GM19372 (cell line): ENCODE measurements around the gene RTL9.
"Not testable (repeated sequence)": the region's sequence is repeated elsewhere in the genome, so short reads cannot be mapped to it uniquely, and the experiment has no call there.

Experiments
- ATAC-seq: cut with Tn5 transposase; IDR thresholded peaks from one replicate; pipeline ENCODE4 v1.9.1; 2021; ENCODE audit warnings: mild to moderate bottlenecking, low read depth, moderate library complexity; ENCODE audit not compliant: unreplicated experiment

The RTL9 gene

GRCh38 chrX:110358548-110358947, at the start of gene RTL9:
Gene RTL9, plus strand, starts transcription at chrX:110358848. Its CDS starts 91,770 bp downstream, at chrX:110450618.
- ATAC-seq, result no peak

- ATAC-seq, result peak; percentile 12
These were observed 48.5 kb upstream of the RTL9 start for GRCh38 chrX:110310000-110310790.

DNA sequence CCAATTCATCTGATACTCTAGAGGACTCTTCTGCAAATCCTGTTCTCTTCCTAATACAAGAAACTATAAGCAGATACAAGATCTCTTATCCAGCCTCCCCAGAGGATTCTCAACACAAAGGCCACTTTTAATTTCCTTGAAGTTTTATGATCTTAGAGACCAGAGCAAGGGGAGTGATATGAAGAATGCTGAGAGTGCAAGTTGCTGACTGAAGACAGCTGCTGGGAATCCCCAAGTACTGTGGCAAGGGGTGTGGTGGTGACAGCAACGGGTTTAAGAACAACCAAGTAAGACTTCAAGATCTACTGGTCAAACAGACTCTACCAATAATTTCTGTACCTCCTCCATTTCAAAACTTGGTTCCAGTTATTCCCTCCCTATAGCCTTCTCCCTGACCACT, 47.8 kb upstream of the RTL9 start:
- peak; percentile 92 for ATAC-seq

DNA sequence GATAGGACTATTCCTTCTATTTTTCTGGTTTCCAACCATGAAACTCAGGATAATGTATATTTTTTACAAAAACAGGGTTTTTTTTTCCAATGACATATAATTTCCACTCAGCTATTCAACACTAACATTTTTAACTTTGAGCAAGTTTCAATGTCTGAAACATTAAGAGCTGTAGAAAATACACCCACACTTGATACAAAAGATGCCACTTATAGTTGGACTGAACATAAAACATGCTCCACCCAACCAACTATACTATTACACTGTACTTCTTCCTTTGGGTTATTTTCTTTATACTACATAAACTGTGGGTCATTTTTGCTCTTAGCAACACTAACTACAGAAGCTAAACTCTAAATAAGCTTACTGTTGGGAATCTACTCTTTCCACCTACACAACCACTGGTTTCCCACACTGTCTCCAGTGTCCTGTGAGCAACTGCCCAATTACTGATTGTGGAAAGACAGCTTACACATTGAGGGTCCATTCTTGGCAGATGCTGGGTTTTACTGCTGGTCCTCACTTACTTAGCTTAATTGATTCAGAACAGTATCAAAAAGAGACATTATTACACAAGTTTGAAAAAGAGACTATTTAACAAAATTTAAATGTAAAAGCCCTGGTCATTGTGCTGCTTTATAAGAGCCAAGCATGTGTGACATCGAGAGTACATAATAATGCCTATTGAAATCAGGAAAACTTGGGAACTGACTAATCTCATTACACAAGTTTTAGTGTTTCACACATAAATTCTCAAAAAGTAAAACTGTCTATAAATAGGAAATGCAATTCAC, 47.0 kb upstream of the RTL9 start:
- no peak for ATAC-seq

GRCh38 chrX:110315551-110315950, 43.1 kb upstream of the RTL9 start:
- no peak for ATAC-seq

- no peak for ATAC-seq
These were observed 42.1 kb upstream of the RTL9 start for GRCh38 chrX:110316351-110317060.

DNA sequence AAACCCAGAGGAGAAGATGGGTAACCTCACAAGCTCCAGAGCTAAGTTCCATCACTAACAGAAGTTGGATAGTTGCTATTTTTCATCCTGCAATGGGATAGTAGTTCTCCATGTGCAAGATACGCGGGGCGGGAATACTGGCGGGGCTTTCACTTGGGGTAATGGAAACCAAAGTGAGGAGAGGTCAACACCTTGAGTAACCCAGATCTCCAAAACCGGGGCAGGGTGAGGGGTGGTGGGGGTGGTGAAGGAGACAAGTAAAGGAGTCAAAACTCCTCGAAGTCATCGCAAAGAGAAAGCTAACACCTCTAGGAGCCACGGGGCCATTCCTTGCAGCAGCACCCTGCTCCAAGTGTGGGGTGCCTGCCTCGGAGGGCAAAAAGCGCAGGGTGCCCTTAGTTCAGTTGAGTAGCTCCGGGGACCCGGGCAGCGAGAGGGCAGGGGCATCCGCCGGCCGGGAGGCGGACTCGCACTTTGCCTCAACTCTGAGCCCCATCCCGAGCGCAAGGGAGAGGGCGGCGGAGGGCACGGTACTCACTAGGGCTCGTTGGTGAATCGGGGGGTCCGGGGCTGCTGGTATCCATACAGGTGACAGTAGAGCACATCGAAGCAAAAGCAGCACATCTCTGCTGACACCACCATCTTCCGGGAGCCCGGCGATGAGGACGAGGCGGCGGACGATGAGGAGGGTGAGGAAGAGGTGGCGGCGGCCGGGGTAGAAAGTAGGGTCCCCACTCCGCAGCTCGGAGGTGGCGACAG, 41.4 kb upstream of the RTL9 start:
- peak; percentile 12 for ATAC-seq

DNA sequence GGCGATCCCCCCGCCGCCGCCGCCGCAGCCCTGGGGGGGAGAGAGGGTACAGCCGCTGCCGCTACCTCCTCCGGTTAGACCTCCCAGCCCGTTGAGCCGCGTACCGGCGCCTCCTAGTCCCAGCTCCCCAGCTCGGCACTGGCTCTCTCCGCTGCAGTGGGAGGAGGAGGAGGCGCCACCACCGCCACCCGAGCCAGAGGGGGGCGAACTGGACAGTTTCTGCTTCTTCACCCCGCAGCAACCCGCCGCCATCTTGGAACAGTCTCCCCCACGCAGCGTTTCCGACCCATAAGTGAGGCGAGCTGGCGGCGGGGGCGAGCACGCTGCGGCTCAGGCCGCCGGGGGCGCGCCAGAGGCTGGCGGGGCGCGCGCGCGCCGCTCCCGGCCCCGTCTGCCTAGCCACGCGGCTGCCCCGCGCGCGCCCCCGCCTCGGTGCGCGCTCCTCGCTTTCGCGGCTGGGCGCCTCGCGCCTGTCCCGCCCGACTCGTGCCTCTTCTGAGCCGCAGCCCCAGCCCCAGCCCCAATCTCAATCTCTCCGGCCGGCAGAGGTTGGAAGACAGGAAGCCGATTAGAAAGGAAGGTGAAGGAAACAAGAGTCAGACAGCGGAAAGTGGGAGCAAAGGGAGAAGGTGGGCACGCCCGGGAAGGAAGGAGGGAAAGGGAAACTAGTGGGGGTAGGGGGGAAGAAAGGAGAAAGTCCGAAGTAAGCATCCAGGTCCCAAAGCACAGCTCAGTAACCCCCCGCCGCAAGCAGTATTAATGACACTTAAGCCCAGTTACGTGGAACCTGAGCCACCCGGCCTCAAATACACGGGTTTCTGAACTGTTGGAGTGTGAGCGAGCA, 40.6 kb upstream of the RTL9 start, which contains the start of gene AMMECR1:
Gene AMMECR1 (minus strand): TSS at position 266 of the 844 bp plus-strand sequence. CDS start 14 bp downstream, at position 252.
- peak; percentile 68 for ATAC-seq

DNA sequence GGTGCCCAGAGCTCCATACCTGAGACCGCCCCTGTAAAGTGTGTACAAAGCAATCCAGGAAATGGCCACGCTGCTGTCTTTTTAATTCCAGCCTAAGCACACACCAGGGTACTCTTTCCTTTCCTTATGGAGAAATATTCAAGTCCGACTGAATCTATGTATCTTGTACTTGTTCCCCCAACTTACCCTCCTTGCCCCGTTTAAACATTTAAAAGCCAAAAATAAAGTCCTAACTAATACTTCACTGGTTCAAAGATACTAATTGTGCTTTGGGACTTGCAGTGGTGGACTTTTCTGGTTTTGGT, 40.0 kb upstream of the RTL9 start:
- no peak for ATAC-seq

- no peak for ATAC-seq
These were observed 38.2 kb upstream of the RTL9 start for GRCh38 chrX:110320381-110320987.

DNA sequence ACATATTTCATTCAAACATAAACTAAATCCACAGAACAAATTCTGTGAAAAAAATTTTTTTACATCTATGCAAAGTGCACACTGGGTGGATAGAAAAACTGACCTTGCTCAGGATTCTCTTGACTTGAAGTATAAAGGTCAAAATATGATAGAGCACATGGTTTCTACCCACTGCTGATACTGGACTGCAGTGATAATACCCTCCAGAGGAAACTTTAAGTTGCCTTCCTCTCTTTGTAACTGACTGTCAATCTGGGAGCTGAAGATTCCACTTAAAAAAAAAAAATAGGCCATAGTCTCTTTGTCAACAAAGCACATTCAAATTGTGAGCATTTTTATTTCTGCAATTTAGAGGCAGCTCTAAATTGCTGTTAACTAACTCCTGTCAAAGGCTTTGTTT, 37.6 kb upstream of the RTL9 start:
- ATAC-seq, result no peak

GRCh38 chrX:110321670-110322069, 37.0 kb upstream of the RTL9 start:
- no peak for ATAC-seq

- ATAC-seq, result no peak
These were observed 36.0 kb upstream of the RTL9 start for GRCh38 chrX:110322603-110323002.

DNA sequence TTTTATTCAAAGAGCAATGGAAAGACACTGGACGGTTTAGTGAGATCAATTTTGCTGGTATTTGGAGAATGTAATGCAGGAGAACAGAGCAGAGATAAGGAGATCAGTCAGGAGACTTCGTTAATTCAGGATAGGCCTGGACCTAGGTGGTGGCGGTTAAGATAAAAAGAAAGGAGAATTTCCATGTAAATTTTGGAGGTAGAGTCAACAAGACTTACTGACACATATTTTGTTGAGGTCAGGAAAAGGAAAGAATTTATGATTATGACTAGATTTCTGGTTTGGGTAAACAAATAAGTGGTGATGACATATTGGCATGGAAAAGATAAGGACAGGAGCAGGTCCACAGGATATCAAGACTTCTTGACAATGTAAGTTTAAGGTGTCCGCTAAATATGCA, 31.9 kb upstream of the RTL9 start:
- ATAC-seq, result no peak

GRCh38 chrX:110327336-110327735, 31.3 kb upstream of the RTL9 start:
- ATAC-seq, result no peak

GRCh38 chrX:110328613-110329012, 30.0 kb upstream of the RTL9 start:
- not testable (repeated sequence) for ATAC-seq

DNA sequence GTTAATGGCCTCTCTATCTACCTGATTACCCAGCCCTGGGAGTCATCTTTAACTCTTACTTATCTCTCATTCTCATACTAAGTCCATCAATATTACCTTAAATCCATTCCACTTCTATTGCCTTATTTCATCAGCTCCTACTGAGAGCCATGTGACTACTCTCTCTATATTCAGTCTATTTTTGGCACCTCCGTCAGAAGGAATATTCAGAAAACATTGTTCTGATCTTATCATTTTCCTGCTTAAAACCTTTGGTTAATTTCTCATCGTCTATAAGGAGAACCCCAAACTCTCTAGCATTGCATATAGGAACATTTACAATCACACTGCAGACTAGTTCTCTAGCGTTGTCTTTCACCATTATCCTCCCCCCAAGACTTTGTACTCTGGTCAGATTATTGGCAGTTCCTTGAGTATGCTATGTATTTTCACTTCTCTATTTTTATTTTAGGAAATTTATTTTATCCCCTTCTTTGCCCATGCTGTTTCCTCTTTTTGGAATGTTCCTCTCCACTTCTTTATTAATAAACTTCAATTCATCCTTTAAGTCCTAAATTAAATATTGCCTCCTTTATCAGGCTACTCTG, 27.1 kb upstream of the RTL9 start:
- no peak for ATAC-seq

GRCh38 chrX:110333458-110333857, 25.2 kb upstream of the RTL9 start:
- not testable (repeated sequence) for ATAC-seq

GRCh38 chrX:110338935-110339334, 19.7 kb upstream of the RTL9 start:
- ATAC-seq, result no peak
